Esophagus muscularis mucosa (tissue), 4 donors: ENCODE measurements around the gene SPRR2D. TPM values are rescaled to one million over a fixed set of nuclear protein-coding genes. Genes with fewer than 3 reads are reported as not detected.
A peak's percentile ranks its signal among the peaks of the same experiment; 100 is the strongest.

Source experiments
- DNase-seq: peaks from one replicate; pipeline ENCODE4 v3.0.0-alpha.2; 2017; ENCODE audit errors: extremely low spot score
- H3K27ac ChIP-seq, 4 donors: fragments of 200-600 bp; sonication (generic); replicated peaks in 1 of 4; 1 replicate in 3 of 4; 2 replicates in 1 of 4; pipeline ENCODE4 v1.5.1; 2016 to 2019; ENCODE audit warnings: mild to moderate bottlenecking in 1 of 4
- H3K27me3 ChIP-seq, 4 donors: fragments of 200-600 bp; sonication (generic); one replicate each; pipeline versions ENCODE4 v1.5.1 to v1.6.0; 2016 to 2019
- H3K36me3 ChIP-seq, 4 donors: fragments of 200-600 bp; sonication (generic); one replicate each; pipeline ENCODE4 v1.5.1; 2016 to 2019
- H3K4me1 ChIP-seq, 4 donors: fragments of 200-600 bp; sonication (generic); one replicate each; pipeline ENCODE4 v1.5.1; 2016 to 2019
- H3K4me3 ChIP-seq, 4 donors: fragments of 200-600 bp; sonication (generic); 1 replicate in 2 of 4; 2 replicates in 2 of 4; pipeline ENCODE4 v1.5.1; 2016 to 2019; ENCODE audit warnings: mild to moderate bottlenecking in 4 of 4, moderate library complexity in 1 of 4
- H3K9me3 ChIP-seq, 4 donors: fragments of 200-600 bp; sonication (generic); 1 replicate in 3 of 4; 2 replicates in 1 of 4; pipeline ENCODE4 v1.5.1; 2016 to 2019
- CTCF ChIP-seq, 3 experiments: fragments of 200-600 bp in 2 of 3; fragments of 450-650 bp in 1 of 3; sonication (generic) in 2 of 3; IDR thresholded peaks; one replicate each; pipeline ENCODE4 v1.5.1; 2017 to 2019; ENCODE audit warnings: antibody characterized with exemption in 3 of 3, mild to moderate bottlenecking in 2 of 3, moderate library complexity in 1 of 3
- EP300 ChIP-seq: sonication (generic); formaldehyde crosslinking; IDR thresholded peaks from one replicate; pipeline ENCODE4 v1.6.1; 2017; ENCODE audit warnings: antibody characterized with exemption
- POLR2A ChIP-seq: fragments of 450-650 bp; IDR thresholded peaks from one replicate; pipeline ENCODE4 v1.6.1; 2017; ENCODE audit warnings: antibody characterized with exemption, moderate library complexity, mild to moderate bottlenecking, low read depth
- POLR2AphosphoS5 ChIP-seq, 2 donors: sonication (generic); formaldehyde crosslinking; IDR thresholded peaks; one replicate each; pipeline ENCODE4 v1.6.1; 2017; ENCODE audit warnings: antibody characterized with exemption in 2 of 2
- WGBS: methylation state at CpG from one replicate; pipeline ENCODE4 v1.1.5; 2018; 5-methylcytosine and 5-hydroxymethylcytosine counted together
- intact Hi-C: fragments of 100-400 bp; cut with DNase I; formaldehyde crosslinking; loops from one replicate; pipeline ENCODE4 v1.15.1; 2023
- small RNA-seq, 3 donors: library from RNA; depleted of rRNA; stranded (forward); fragments of <200 nt; gene quantifications; one replicate each; pipeline ENCODE3, GENCODE V24; 2016
- total RNA-seq, 4 donors: library from RNA; depleted of rRNA; stranded (reverse); fragments of >200 nt; gene quantifications; one replicate each; pipeline versions ENCODE4 v1.1.0 to v1.2.1, GENCODE V29; 2016

The SPRR2D gene
- total RNA-seq, 4 donors from 2014 or later, result 0.57 to 1.7 TPM; not detected in 2

- no peak overlapping the region for H3K4me3 ChIP-seq
- H3K36me3 ChIP-seq, result no peaks in the 10 kb centered on the region
- intact Hi-C loops, result no loop called here
- H3K27me3 ChIP-seq, result no peaks in the 10 kb centered on the region
- peaks cover 0 to 12% (median 3%) of the 10 kb centered on the region in 4 donors for H3K9me3 ChIP-seq
- no peak for TF ChIP-seq EP300
- TF ChIP-seq CTCF (IDR thresholded peaks at IDR 0.05), result no peak
- no peak for TF ChIP-seq POLR2A
- TF ChIP-seq POLR2AphosphoS5 (IDR thresholded peaks at IDR 0.05), result no peak
- H3K27ac ChIP-seq, result no peak overlapping the region
- no peaks in the 10 kb centered on the region for H3K4me1 ChIP-seq
- 46% methylated on average over 5 of the region's 5 CpGs for WGBS
- peak; percentile 70 for DNase-seq
These were observed 44.1 kb downstream of the SPRR2D start for GRCh38 chr1:152996633-152997400.

- Histone ChIP-seq H3K27me3 (no peaks in the 10 kb centered on the region), H3K4me3 (no peak overlapping the region), H3K9me3 (peaks cover 0 to 12% (median 3%) of the 10 kb centered on the region in 4 donors), H3K4me1 (no peaks in the 10 kb centered on the region), H3K36me3 (no peaks in the 10 kb centered on the region), H3K27ac (no peak overlapping the region)
- intact Hi-C loops, result no loop called here
- 62% methylated on average over 1 of the region's 1 CpG for WGBS
- TF ChIP-seq CTCF (IDR thresholded peaks at IDR 0.05), result no peak
- TF ChIP-seq EP300, result no peak
- TF ChIP-seq POLR2AphosphoS5 (IDR thresholded peaks at IDR 0.05), result no peak
- TF ChIP-seq POLR2A, result no peak
- DNase-seq, result no peak
These were observed 45.1 kb downstream of the SPRR2D start for GRCh38 chr1:152995842-152996241.

GRCh38 chr1:152993186-152993585 lies 47.7 kb downstream of the SPRR2D start:
- Histone ChIP-seq H3K9me3 (peaks cover 0 to 12% (median 3%) of the 10 kb centered on the region in 4 donors), H3K27ac (no peak overlapping the region), H3K27me3 (no peaks in the 10 kb centered on the region), H3K36me3 (no peaks in the 10 kb centered on the region), H3K4me1 (no peaks in the 10 kb centered on the region), H3K4me3 (no peak overlapping the region)
- WGBS, result 84% methylated on average over 6 of the region's 6 CpGs
- TF ChIP-seq EP300 (no peak), POLR2A (no peak), POLR2AphosphoS5 (IDR thresholded peaks at IDR 0.05) (no peak), CTCF (IDR thresholded peaks at IDR 0.05) (no peak)
- DNase-seq, result peak; percentile 72
- intact Hi-C loops, result no loop called here

Small RNAs within 50 kb of the gene (small RNA-seq; reads per million reads assigned to genes)
- gene AL356867.1 (0 reads per million in 3 donors), gene RF00322 (0 reads per million in 3 donors)

Other genes starting within 250 kb of the SPRR2D start
- gene LCE1D, start 244.4 kb downstream of the SPRR2D start, total RNA-seq, result not detected
- not detected for gene LCE1C, start 234.5 kb downstream of the SPRR2D start, total RNA-seq
- gene LCE1B, start 229.1 kb downstream of the SPRR2D start, total RNA-seq, result not detected
- gene LCE1A, start 213.6 kb downstream of the SPRR2D start, total RNA-seq, result not detected
- not detected for gene LCE6A, start 198.3 kb downstream of the SPRR2D start, total RNA-seq
- gene LCE7A, start 181.1 kb downstream of the SPRR2D start, total RNA-seq, result not detected
- not detected for gene SMCP, start 162.8 kb downstream of the SPRR2D start, total RNA-seq
- gene IVL, start 132.6 kb downstream of the SPRR2D start, total RNA-seq, result not detected
- not detected for gene SPRR5, start 93.9 kb downstream of the SPRR2D start, total RNA-seq
- gene SPRR4, start 70.5 kb downstream of the SPRR2D start, total RNA-seq, result not detected
- gene SPRR1A, start 57.0 kb downstream of the SPRR2D start, total RNA-seq, result not detected
- 1 to 10 TPM in 2 of 4 donors, not detected in 2; 1.6 to 5.0 TPM for gene SPRR3, start 39.4 kb downstream of the SPRR2D start, total RNA-seq
- not detected for gene SPRR1B, start 9.9 kb downstream of the SPRR2D start, total RNA-seq
- gene SPRR2A, start 16.4 kb upstream of the SPRR2D start, total RNA-seq, result 1 to 10 TPM in 1 of 4 donors, not detected in 3; 2.5 TPM
- gene SPRR2B, start 30.5 kb upstream of the SPRR2D start, total RNA-seq, result not detected
- not detected for gene SPRR2E, start 53.4 kb upstream of the SPRR2D start, total RNA-seq
- gene SPRR2F, start 72.4 kb upstream of the SPRR2D start, total RNA-seq, result not detected
- gene SPRR2G, start 109.8 kb upstream of the SPRR2D start, total RNA-seq, result not detected
- gene LELP1, start 162.3 kb upstream of the SPRR2D start, total RNA-seq, result not detected
- gene PRR9, start 176.5 kb upstream of the SPRR2D start, total RNA-seq, result 1 to 10 TPM in 1 of 4 donors, not detected in 3; 1.2 TPM
- not detected for gene LORICRIN, start 218.6 kb upstream of the SPRR2D start, total RNA-seq